Upper lobe of left lung (tissue), 6 donors: Measurements from ENCODE around the gene CDH2. TPM values are rescaled to one million over a fixed set of nuclear protein-coding genes. Genes with fewer than 3 reads are reported as not detected.

Experiments
- ATAC-seq, 2 donors: fragments of 200-7000 bp; cut with Tn5 transposase; one replicate each; pipeline ENCODE4 v1.9.1; 2022; ENCODE audit warnings: mild to moderate bottlenecking in 2 of 2, moderate library complexity in 2 of 2; ENCODE audit not compliant: low FRiP score in 2 of 2
- DNase-seq, 2 donors: peaks; one replicate each; pipeline ENCODE4 v3.0.0-alpha.2; 2019 to 2020
- H3K27ac ChIP-seq, 4 donors: fragments of 200-600 bp; sonication (generic); one replicate each; pipeline ENCODE4 v1.5.1; 2016 to 2019
- H3K27me3 ChIP-seq, 4 donors: fragments of 200-600 bp; sonication (generic); one replicate each; pipeline ENCODE4 v1.5.1; 2017 to 2019
- H3K36me3 ChIP-seq, 4 donors: fragments of 200-600 bp; sonication (generic); one replicate each; pipeline ENCODE4 v1.5.1; 2016 to 2019
- H3K4me1 ChIP-seq, 4 donors: fragments of 200-600 bp; sonication (generic); one replicate each; pipeline ENCODE4 v1.5.1; 2018 to 2019
- H3K4me3 ChIP-seq, 4 donors: fragments of 200-600 bp; sonication (generic); one replicate each; pipeline ENCODE4 v1.5.1; 2017 to 2019; ENCODE audit warnings: mild to moderate bottlenecking in 2 of 4, moderate library complexity in 1 of 4
- H3K9me3 ChIP-seq, 4 donors: fragments of 200-600 bp; sonication (generic); one replicate each; pipeline ENCODE4 v1.5.1; 2018 to 2019
- EP300 ChIP-seq, 4 donors: sonication (generic); formaldehyde crosslinking; IDR thresholded peaks; one replicate each; pipeline ENCODE4 v1.5.1; 2017; ENCODE audit warnings: antibody characterized with exemption in 4 of 4, control low read depth in 2 of 4
- POLR2A ChIP-seq, 4 donors: fragments of 450-650 bp; IDR thresholded peaks; one replicate each; pipeline ENCODE4 v1.5.1; 2016 to 2017; ENCODE audit warnings: antibody characterized with exemption in 4 of 4, mild to moderate bottlenecking in 2 of 4
- POLR2AphosphoS5 ChIP-seq, 2 donors: sonication (generic); formaldehyde crosslinking; IDR thresholded peaks; one replicate each; pipeline ENCODE4 v1.5.1; 2017; ENCODE audit warnings: antibody characterized with exemption in 2 of 2
- WGBS, 2 donors: methylation state at CpG; one replicate each; pipeline ENCODE4 v1.1.5; 2017 to 2018; 5-methylcytosine and 5-hydroxymethylcytosine counted together
- total RNA-seq, 6 donors: library from RNA; depleted of rRNA in 4 of 6; stranded (reverse); fragments of >200 nt in 4 of 6; gene quantifications; one replicate each; pipeline versions ENCODE4 v1.1.0 to v1.2.1, GENCODE V29; 2016 to 2021
- TF ChIP-seq, protein P1 (sequence below), 6 experiments: fragments of 450-650 bp in 4 of 6; fragments of 200-600 bp in 2 of 6; sonication (generic) in 2 of 6; IDR thresholded peaks; one replicate each; pipeline ENCODE4 v1.5.1; 2016 to 2019; ENCODE audit warnings: antibody characterized with exemption in 6 of 6
- donor health status: DM: no; HTN: no; CAD: no; lungs with moderate emphysema.
- donor health status: DM: no; HTN: yes; CAD: no; lungs with severe emphysema.

The CDH2 gene
- total RNA-seq, 6 donors from 2014 or later = 0.20 to 2.3 (median 0.75) TPM; not detected in 2

DNA sequence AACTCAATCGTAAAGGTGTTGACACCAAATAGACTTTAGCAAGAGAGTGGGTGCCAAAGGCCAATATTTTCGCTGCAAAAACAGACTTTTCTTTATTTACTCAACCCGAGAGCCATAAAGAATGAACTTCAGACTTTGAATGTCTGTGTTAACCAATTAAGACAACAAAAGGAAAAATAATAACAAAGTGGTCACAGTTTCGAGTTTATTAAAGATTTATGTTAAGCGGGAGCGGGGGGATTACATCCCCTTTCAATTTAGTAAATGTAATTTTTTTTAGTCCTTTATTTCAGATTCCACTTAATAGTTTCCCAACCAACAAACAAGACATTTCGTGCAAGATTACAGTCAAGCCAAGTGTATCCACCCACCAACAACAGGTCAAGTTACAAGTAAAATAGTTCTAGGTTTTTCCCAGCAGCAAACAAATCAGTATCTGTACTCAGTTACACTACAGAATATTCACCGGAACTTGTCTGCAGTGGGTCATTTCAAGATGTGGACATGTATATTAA, 9.0 kb downstream of the CDH2 start:
- no peak overlapping the region for H3K27ac ChIP-seq

DNA sequence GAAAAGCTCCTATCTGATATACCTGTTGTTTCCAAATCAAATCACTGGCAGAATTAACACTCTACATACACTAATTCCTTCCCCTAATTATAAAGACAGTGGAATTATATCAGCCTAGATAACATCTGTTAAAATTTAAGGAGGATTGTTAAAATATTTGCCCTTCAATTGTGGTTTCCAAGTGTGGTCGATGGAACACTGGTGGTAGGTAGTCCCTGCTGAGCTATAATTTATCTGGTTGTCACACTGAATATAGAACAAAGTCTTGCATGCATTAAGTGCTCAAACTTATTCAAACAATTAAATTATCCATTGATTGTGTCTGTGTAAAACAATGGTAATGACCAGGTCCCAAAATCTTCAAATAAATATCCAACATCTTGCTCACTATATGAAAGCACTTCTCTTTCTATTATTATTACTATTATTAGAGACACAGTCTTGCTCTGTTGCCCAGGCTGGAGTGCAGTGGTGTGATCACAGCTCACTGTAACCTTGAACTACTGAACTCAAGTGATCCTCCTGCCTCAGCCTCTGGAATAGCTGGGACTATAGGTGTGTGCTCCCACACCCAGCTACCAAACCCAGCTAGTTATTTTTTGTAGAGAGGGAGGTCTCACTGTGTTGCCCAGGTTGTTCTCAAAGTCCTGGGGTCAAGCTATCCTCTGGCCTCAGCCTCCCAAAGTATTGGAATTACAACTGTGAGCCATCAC, 12.0 kb downstream of the CDH2 start:
- no peak for DNase-seq
- no peak for ATAC-seq
- H3K4me1 ChIP-seq = no peaks in the 10 kb centered on the region
- no peak overlapping the region for H3K27ac ChIP-seq
- no peaks in the 10 kb centered on the region for H3K9me3 ChIP-seq
- H3K27me3 ChIP-seq = no peaks in the 10 kb centered on the region
- TF ChIP-seq POLR2A (IDR thresholded peaks at IDR 0.05) (no peak), POLR2AphosphoS5 (IDR thresholded peaks at IDR 0.05) (no peak), EP300 (IDR thresholded peaks at IDR 0.05) (no peak)
- TF ChIP-seq, protein P1, sequence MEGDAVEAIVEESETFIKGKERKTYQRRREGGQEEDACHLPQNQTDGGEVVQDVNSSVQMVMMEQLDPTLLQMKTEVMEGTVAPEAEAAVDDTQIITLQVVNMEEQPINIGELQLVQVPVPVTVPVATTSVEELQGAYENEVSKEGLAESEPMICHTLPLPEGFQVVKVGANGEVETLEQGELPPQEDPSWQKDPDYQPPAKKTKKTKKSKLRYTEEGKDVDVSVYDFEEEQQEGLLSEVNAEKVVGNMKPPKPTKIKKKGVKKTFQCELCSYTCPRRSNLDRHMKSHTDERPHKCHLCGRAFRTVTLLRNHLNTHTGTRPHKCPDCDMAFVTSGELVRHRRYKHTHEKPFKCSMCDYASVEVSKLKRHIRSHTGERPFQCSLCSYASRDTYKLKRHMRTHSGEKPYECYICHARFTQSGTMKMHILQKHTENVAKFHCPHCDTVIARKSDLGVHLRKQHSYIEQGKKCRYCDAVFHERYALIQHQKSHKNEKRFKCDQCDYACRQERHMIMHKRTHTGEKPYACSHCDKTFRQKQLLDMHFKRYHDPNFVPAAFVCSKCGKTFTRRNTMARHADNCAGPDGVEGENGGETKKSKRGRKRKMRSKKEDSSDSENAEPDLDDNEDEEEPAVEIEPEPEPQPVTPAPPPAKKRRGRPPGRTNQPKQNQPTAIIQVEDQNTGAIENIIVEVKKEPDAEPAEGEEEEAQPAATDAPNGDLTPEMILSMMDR (IDR thresholded peaks at IDR 0.05) = no peak
- 45 to 46% methylated on average over 1 of the region's 1 CpG for WGBS, 2 donors
- H3K4me3 ChIP-seq = no peak overlapping the region
- no peaks in the 10 kb centered on the region for H3K36me3 ChIP-seq

More for the DNA sequence above, 9.0 kb downstream of the CDH2 start:
- TF ChIP-seq POLR2A (IDR thresholded peaks at IDR 0.05) = no peak
- ATAC-seq (no peak), DNase-seq (no peak)
- no peaks in the 10 kb centered on the region for H3K27me3 ChIP-seq
- H3K4me1 ChIP-seq = no peaks in the 10 kb centered on the region
- no peaks in the 10 kb centered on the region for H3K9me3 ChIP-seq
- WGBS, 2 donors = 85 to 88% methylated on average over 8 of the region's 8 CpGs
- H3K36me3 ChIP-seq = no peaks in the 10 kb centered on the region
- H3K4me3 ChIP-seq = no peak overlapping the region

DNA sequence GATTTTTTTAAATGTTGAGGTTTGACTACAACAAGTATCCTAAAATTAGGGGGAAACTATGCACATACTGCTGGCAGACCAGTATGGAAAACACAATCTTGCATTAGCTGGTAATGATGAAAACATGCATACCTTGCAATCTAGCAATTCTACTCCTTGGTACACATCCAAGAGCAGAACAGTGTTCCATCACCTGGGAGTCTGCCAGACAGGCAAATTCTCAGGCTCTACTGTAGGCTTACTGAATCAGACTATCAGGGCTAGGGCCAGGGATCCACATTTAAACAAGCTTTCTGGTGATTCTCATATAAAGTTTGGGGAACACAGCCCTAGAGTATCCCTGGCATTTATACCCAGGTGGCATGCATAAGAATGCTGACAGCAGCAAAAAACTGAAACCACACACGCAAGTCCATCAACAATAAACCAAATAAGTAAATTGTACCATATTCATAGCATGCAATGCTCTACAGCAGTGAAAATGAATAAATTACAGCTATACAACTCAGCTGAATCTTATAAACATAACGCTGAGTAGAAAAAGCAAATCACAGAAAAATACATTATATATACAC, 13.6 kb downstream of the CDH2 start:
- WGBS, 2 donors = 91 to 95% methylated on average over 2 of the region's 2 CpGs
- H3K36me3 ChIP-seq = no peaks in the 10 kb centered on the region
- TF ChIP-seq EP300 (IDR thresholded peaks at IDR 0.05) (no peak), POLR2AphosphoS5 (IDR thresholded peaks at IDR 0.05) (no peak), POLR2A (IDR thresholded peaks at IDR 0.05) (no peak)
- TF ChIP-seq, protein P1 (IDR thresholded peaks at IDR 0.05) = no peak
- ATAC-seq = no peak
- H3K27ac ChIP-seq = no peak overlapping the region
- no peak overlapping the region for H3K4me3 ChIP-seq
- H3K4me1 ChIP-seq = no peaks in the 10 kb centered on the region
- no peaks in the 10 kb centered on the region for H3K9me3 ChIP-seq
- DNase-seq = no peak
- no peaks in the 10 kb centered on the region for H3K27me3 ChIP-seq

DNA sequence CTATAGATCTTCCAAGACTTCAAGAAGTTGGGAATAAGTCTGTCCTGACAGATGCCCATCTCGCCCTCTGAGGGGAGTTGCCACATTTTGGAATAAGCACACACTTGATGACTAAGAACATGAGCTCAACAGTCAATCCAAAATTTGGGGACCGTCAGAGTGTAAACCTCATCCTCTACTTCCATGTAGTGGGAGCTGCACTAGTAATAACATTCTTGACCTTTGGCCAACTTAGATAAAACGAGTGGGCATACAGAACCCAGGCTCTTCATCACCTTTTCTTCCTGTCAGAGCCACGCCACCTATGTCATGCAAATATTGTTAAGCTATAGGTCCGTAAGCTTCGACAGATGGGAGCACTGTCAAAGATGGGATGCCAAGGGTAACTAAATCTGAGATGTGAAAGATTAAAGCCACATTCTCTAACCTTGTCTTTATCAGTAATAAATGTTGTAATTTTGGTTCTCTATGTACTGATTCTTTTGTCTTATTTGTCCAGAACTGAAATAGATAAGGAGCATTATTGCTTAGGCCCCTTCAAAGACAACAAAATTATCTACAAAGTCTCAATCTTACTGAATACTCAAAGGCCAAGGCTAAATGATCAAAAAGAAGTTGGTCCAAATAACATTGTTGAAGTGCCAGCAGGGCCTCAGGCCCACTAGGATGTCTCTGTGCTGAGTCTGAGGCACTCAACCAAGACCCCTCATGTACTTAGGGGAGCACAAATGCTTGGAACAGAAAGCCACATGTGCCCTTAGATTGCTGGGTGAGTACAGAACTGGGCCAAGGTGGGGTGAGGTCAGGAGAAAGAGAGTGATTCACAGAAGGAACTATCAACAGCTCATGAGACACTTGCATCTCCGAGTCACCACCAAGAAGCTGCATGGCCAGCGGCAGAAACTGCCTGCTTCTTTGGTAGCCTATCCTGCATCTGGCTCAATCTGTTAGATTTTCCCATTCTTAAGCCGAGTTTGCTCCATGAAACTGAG, 15.0 kb downstream of the CDH2 start:
- Histone ChIP-seq H3K4me1 (no peaks in the 10 kb centered on the region), H3K36me3 (no peaks in the 10 kb centered on the region), H3K4me3 (no peak overlapping the region), H3K27me3 (no peaks in the 10 kb centered on the region), H3K9me3 (no peaks in the 10 kb centered on the region), H3K27ac (no peak overlapping the region)
- TF ChIP-seq POLR2AphosphoS5 (IDR thresholded peaks at IDR 0.05) (no peak), POLR2A (IDR thresholded peaks at IDR 0.05) (no peak), EP300 (IDR thresholded peaks at IDR 0.05) (no peak)
- TF ChIP-seq, protein P1 (IDR thresholded peaks at IDR 0.05) = no peak
- 75 to 80% methylated on average over 9 of the region's 9 CpGs for WGBS, 2 donors
- ATAC-seq (no peak), DNase-seq (no peak)

DNA sequence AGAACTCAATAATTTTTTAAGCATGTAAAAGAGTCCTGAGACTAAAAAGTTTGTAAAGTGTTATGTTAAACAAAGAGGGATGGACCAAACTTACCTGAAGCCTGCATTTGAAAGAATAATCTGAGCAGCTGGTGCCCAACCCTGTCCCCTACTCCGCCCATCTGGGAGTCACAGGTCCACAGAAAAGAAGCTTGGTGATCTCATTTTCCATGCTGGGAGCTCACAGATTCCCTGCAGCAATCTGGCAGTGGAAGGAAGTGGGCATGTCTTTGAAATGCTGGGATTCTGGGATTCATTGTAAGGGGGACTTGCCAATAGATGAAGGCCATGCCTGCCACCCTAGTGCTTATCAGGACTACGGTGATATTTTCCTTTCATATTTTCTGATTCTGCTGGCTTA, 17.9 kb downstream of the CDH2 start:
- H3K36me3 ChIP-seq = no peaks in the 10 kb centered on the region
- ATAC-seq (no peak), DNase-seq (no peak)
- no peak overlapping the region for H3K27ac ChIP-seq
- H3K4me3 ChIP-seq = no peak overlapping the region
- H3K27me3 ChIP-seq = no peaks in the 10 kb centered on the region
- H3K9me3 ChIP-seq = no peaks in the 10 kb centered on the region
- TF ChIP-seq, protein P1 (IDR thresholded peaks at IDR 0.05) = no peak
- no peak for TF ChIP-seq POLR2AphosphoS5 (IDR thresholded peaks at IDR 0.05)
- TF ChIP-seq POLR2A (IDR thresholded peaks at IDR 0.05) = no peak
- TF ChIP-seq EP300 (IDR thresholded peaks at IDR 0.05) = no peak
- H3K4me1 ChIP-seq = no peaks in the 10 kb centered on the region
- 73 to 88% methylated on average over 2 of the region's 2 CpGs for WGBS, 2 donors
